ENCODE measurements around the gene CACNA1C.

- TF ChIP-seq CTCF (IDR thresholded peaks at IDR 0.05) (no peak), POLR2AphosphoS5 (IDR thresholded peaks at IDR 0.05) (no peak)
Measured at GRCh38 chr12:2589381-2589780, 536.6 kb downstream of the CACNA1C start.
